GM19452 (cell line): ENCODE measurements around the gene ASTN2.
"Not testable (repeated sequence)": the region's sequence is repeated elsewhere in the genome, so short reads cannot be mapped to it uniquely, and the experiment has no call there.

Source experiments
- ATAC-seq: cut with Tn5 transposase; IDR thresholded peaks from one replicate; pipeline ENCODE4 v1.9.1; 2021; ENCODE audit not compliant: unreplicated experiment

The ASTN2 gene

GRCh38 chr9:116837018-116837989, 577.6 kb downstream of the ASTN2 start:
- no peak for ATAC-seq

DNA sequence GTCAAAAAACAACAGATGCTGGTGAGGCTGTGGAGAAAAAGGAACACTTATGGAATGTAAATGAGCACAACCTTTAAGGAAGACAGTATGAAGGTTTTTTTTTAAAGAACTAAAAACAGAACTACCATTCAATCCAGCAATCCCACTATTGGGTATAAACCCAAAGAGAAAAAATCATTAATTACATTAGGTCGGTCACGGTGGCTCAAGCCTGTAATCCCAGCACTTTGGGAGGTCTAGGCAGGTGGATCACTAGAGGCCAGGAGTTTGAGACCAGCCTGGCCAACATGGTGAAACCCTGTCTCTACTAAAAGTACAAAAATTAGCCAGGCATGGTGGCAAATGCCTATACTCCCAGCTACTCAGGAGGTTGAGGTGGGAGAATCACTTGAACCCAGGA, 584.5 kb downstream of the ASTN2 start:
- not testable (repeated sequence) for ATAC-seq

GRCh38 chr9:116821633-116822229, 593.1 kb downstream of the ASTN2 start:
- ATAC-seq, result no peak

DNA sequence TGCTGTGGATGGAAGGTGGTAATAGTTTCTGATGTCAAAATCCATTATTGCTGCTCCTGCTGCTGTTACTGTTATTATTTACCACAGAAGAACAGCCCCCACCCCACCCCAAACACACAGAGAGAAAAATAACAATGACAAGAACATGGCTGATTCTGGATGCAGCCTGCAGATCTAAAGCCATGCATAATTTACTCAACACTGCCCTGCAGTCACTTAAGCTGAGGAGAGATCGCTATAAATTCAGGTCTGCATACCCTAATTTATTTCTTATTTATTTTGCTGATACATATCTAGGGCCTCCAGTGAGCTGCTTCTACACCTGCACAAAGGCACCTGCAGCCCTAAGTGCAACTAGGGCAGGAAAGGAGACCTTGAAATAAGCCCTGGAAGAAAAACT, 595.7 kb downstream of the ASTN2 start:
- ATAC-seq, result no peak

DNA sequence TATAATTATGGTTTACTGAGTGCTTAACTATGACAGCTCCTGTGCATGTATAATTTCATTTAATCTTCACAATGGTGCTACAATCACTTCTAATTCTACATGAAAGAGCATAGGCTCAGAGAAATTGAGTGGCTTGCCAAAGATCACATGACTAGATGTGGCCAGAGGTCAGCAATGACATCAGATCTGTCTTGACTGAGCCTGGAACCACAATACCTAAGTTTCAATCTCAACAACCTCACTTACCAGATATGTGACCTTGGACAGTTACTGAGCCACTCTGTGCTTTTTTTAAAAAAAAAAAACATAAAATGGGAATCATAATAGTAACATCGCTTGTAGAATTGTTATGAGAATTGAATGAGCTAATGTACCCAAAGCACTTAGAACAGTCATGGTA, 597.1 kb downstream of the ASTN2 start:
- no peak for ATAC-seq

DNA sequence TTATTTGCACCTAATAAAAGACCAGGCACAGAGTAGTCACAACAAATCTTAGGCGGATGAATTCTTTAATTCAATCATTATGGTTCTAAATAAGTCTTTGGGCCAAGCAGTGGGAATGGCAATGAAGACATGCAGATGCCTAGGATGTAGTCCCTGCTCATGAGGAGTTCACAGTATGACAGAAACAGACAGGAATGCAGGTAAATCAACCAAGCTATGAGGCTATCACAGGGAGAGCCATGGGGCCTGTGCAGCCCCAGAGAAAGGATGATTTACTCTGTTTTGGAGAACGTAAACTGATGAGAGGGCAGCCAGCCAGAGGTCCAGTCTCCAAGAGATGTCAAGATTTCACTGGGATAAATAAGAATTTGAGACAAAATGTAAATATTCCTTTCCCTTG, 598.4 kb downstream of the ASTN2 start:
- no peak for ATAC-seq

- ATAC-seq, result no peak
Measured at GRCh38 chr9:116815835-116816234, 599.0 kb downstream of the ASTN2 start.

- ATAC-seq, result no peak
Measured at GRCh38 chr9:116813031-116813300, 601.9 kb downstream of the ASTN2 start.

DNA sequence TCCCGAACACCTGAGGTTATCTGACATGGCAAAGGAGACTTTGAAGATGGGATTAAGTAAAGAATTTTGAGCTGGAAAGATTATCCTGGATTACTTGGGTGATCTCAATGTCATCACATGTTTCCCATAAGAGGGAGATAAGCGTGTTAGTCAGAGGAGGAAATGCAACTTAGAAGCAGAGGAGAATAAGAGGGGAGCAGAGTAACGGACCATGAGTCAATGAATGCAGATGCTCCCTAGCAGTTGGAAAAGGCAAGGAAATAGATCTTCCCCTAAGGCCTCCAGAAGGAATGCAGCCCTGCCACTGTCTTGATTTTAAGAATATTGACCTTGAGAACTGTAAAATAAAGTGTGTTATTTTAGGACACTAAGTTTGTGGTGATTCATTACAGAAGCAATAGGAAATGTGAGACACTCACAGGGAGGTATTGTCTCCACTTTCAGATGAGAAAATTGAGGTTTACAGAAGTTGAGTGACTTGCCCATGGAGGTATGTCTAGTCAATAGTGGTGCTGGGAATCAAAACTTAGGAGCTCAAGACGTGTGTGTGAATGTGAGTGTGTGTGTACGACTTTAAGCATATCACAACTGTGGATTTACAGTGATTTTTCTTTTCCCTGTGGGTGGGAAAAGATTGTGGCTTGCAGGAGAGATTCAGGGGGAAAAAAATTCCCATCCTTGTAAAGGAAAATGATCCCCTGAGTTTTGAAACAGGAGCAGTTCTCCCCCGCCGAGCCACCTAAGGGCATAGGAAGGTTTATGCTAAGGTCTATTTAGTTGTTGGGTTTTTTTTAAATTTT, 602.4 kb downstream of the ASTN2 start:
- no peak for ATAC-seq

DNA sequence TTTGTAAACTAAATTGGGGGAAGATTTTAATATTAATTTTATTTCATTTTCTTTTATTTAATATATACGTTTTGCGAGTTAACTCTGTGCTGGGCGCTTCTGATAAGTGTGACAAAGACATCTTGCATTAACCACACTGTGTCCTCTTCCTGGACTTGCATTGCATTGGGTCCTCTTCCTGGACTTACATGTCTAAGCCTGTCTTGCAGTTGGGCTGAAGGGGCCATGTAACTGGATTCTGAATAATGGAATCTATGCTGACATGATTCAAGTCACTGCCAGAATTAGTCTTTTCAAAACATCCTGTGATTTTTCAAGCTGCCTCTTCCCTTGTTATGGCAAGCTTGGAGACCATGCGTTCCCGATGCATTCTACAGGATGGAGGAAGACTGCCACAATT, 605.2 kb downstream of the ASTN2 start:
- no peak for ATAC-seq

- ATAC-seq, result no peak
Measured at GRCh38 chr9:116806075-116806474, 608.8 kb downstream of the ASTN2 start.

GRCh38 chr9:116800885-116801284, 614.0 kb downstream of the ASTN2 start:
- no peak for ATAC-seq

- ATAC-seq, result no peak
Measured at GRCh38 chr9:116800074-116800473, 614.8 kb downstream of the ASTN2 start.

GRCh38 chr9:116798521-116798920, 616.3 kb downstream of the ASTN2 start:
- ATAC-seq, result no peak

- no peak for ATAC-seq
Measured at GRCh38 chr9:116797276-116797675, 617.6 kb downstream of the ASTN2 start.

- ATAC-seq, result no peak
Measured at GRCh38 chr9:116796669-116797068, 618.2 kb downstream of the ASTN2 start.

DNA sequence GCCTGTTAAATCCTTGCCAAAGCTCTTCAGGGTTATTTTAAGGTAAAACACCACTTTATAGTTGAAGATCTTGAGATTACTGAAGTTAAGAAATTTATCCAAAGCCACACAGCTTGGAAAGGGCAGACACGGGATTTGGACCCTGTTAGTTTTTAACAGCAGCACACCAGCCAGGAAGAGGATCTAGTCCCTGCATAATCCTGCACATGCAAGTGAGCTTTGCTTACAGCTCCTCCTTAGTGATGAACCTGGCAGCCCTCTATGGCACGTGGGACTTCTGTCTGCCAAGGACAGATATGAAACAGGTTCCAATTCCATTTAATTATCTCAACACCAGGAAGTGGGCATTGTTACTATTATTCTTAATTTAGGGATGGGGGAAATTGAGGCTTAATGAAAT, 619.0 kb downstream of the ASTN2 start:
- ATAC-seq, result no peak

DNA sequence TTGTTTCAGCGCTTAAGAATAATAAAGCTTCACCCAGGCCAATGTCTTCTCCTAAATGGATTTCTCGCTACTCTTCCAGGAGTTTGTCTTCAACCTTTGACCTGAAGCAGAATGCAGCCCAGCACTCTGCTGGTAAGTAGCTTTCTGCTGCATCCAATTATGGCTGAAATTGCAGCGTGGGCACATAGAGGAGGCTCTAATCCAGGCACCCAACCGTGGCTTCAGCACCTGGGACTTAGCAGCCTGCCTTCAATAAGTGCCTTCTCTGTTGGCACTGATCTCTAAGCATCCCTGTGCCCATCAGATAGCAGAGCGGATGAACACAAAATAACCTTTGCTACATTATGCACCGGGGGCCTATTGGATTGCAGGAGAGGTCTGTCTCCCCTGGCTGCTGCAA, 622.6 kb downstream of the ASTN2 start:
- no peak for ATAC-seq

DNA sequence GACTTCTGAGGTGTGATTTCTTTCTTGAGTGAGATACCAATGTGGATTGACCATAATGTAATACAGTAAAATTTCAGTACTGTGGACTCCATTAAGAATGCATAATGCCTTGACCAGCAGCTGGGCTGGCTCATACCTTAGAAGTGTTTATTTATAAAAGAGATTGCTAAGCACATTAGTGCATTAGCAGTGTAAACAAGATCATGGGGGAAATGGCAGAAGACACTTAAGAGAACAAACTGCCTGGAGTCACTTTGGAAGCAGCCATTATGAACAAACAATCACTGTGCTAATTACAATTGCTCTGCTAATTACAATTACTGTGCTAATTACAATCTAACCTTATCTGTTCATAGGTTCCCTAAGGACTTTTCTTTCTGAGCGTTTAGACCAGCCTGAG, 623.5 kb downstream of the ASTN2 start:
- no peak for ATAC-seq

DNA sequence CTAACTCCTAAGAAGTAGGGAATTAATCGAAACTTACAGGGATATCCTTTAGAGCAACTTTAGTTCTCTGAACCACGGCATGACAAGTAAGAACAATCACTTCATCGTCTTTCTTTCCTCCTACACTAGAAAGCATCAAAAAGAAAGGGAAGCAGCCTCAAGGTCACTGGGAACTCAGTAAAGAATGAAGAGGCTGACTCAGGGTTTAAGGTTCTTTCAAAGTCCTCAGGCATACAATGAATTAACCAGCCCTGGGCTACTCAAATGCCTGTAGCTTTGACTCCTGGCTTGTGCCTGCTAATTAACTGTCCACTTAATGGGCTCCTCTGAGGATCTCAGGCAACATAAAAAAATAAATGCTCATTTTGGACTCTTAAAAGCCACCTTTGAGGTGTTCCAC, 625.8 kb downstream of the ASTN2 start:
- ATAC-seq, result no peak

- ATAC-seq, result no peak
Measured at GRCh38 chr9:116786737-116787136, 628.1 kb downstream of the ASTN2 start.

DNA sequence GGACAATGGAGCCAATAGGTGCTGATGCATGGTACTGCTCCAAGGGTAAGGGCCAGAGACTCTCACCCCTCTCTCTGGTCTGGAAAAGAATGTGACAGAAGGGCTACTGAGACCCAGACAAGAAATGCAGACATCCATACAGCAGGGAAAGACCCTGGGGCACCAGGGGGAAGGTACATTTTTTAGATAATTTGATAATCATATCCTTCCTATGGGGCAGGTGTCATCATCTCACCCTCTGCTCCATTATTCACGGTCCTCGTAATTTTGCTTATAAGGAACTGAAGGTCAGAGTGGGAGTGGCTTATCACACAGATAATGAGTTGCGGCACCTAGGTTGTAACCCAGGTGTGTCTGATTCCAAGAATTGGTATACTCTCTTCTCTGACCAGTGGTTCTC, 637.7 kb downstream of the ASTN2 start:
- ATAC-seq, result no peak
